ENCODE results near the gene GTF2IRD1.
"Not testable (repeated sequence)": the region's sequence is repeated elsewhere in the genome, so short reads cannot be mapped to it uniquely, and the experiment has no call there.

The GTF2IRD1 gene

GRCh38 chr7:74466196-74466813 is 12.6 kb downstream of the GTF2IRD1 start:
- no peak for DNase-seq (ENCODE audit: low spot score)

GRCh38 chr7:74467876-74468275 is 14.2 kb downstream of the GTF2IRD1 start:
- no peak for DNase-seq (ENCODE audit: low spot score)

- DNase-seq (ENCODE audit: low spot score): no peak
These were observed 16.8 kb downstream of the GTF2IRD1 start for GRCh38 chr7:74470504-74470903.

GRCh38 chr7:74473116-74473515 is 19.4 kb downstream of the GTF2IRD1 start:
- DNase-seq (ENCODE audit: low spot score): no peak

GRCh38 chr7:74474271-74474865 is 20.7 kb downstream of the GTF2IRD1 start:
- DNase-seq (ENCODE audit: low spot score): no peak

GRCh38 chr7:74475243-74475986 is 21.7 kb downstream of the GTF2IRD1 start:
- no peak for DNase-seq (ENCODE audit: low spot score)

GRCh38 chr7:74475987-74476350 is 22.3 kb downstream of the GTF2IRD1 start:
- DNase-seq (ENCODE audit: low spot score): no peak

GRCh38 chr7:74476626-74477025 is 22.9 kb downstream of the GTF2IRD1 start:
- no peak for DNase-seq (ENCODE audit: low spot score)

- no peak for DNase-seq (ENCODE audit: low spot score)
These were observed 25.0 kb downstream of the GTF2IRD1 start for GRCh38 chr7:74478671-74479065.

GRCh38 chr7:74479066-74479781 is 25.5 kb downstream of the GTF2IRD1 start:
- DNase-seq (ENCODE audit: low spot score): no peak

GRCh38 chr7:74479961-74480829 is 26.5 kb downstream of the GTF2IRD1 start:
- peak; percentile 74 for DNase-seq (ENCODE audit: low spot score)

GRCh38 chr7:74480861-74481417 is 27.2 kb downstream of the GTF2IRD1 start:
- DNase-seq (ENCODE audit: low spot score): peak; percentile 65

GRCh38 chr7:74481458-74482196 is 27.9 kb downstream of the GTF2IRD1 start:
- DNase-seq (ENCODE audit: low spot score): peak; percentile 13

GRCh38 chr7:74482197-74482467 is 28.4 kb downstream of the GTF2IRD1 start:
- DNase-seq (ENCODE audit: low spot score): no peak

GRCh38 chr7:74482629-74483401 is 29.1 kb downstream of the GTF2IRD1 start:
- no peak for DNase-seq (ENCODE audit: low spot score)

GRCh38 chr7:74483402-74484336 is 30.0 kb downstream of the GTF2IRD1 start:
- DNase-seq (ENCODE audit: low spot score): no peak

GRCh38 chr7:74485611-74486010 is 31.9 kb downstream of the GTF2IRD1 start:
- DNase-seq (ENCODE audit: low spot score): no peak

GRCh38 chr7:74488518-74489030 is 34.9 kb downstream of the GTF2IRD1 start:
- not testable (repeated sequence) for DNase-seq (ENCODE audit: low spot score)

Measured in kidney capillary endothelial cell (primary cell).